Ectodermal cell (in vitro differentiated cells): ENCODE results near the gene PROM1.

Experiments
- H3K27ac ChIP-seq: 2 replicates; pipeline ENCODE4 v1.7.0; 2013; ENCODE audit warnings: mild to moderate bottlenecking, low read depth, low read length; ENCODE audit not compliant: insufficient read depth, poor library complexity, severe bottlenecking
- H3K27me3 ChIP-seq: 2 replicates; pipeline ENCODE4 v1.7.0; 2013; ENCODE audit warnings: mild to moderate bottlenecking, low read length; ENCODE audit not compliant: insufficient read depth, control insufficient read depth, poor library complexity, severe bottlenecking
- H3K36me3 ChIP-seq: one replicate; pipeline ENCODE4 v1.7.0; 2013; ENCODE audit warnings: low read length; ENCODE audit not compliant: control insufficient read depth, insufficient read depth
- H3K4me1 ChIP-seq: one replicate; pipeline ENCODE4 v1.7.0; 2013; ENCODE audit warnings: low read length; ENCODE audit not compliant: control insufficient read depth, insufficient read depth
- H3K4me3 ChIP-seq: 2 replicates; pipeline ENCODE4 v1.7.0; 2013; ENCODE audit warnings: low read depth, low read length, control low read depth; ENCODE audit not compliant: insufficient read depth
- H3K9me3 ChIP-seq: 2 replicates; pipeline ENCODE4 v1.7.0; 2013; ENCODE audit warnings: mild to moderate bottlenecking, low read length, moderate library complexity; ENCODE audit not compliant: control insufficient read depth
- WGBS, 2 experiments: methylation state at CpG; one replicate each; pipeline ENCODE4 v1.1.7; 2013; ENCODE audit warnings: missing lambda C conversion rate in 2 of 2; 5-methylcytosine and 5-hydroxymethylcytosine counted together

The PROM1 gene

GRCh38 chr4:16018841-16019240, 65.0 kb downstream of the PROM1 start:
- WGBS, 2 experiments: 94 to 96% methylated on average over 4 of the region's 4 CpGs

GRCh38 chr4:16018061-16018676, 65.7 kb downstream of the PROM1 start:
- Histone ChIP-seq H3K4me3 (no peak overlapping the region), H3K27me3 (no peaks in the 10 kb centered on the region), H3K9me3 (no peaks in the 10 kb centered on the region), H3K4me1 (no peaks in the 10 kb centered on the region), H3K36me3 (peaks cover 4% of the 10 kb centered on the region), H3K27ac (no peak overlapping the region)
- 93 to 99% methylated on average over 7 to 8 of the region's 8 CpGs for WGBS, 2 experiments

More at GRCh38 chr4:16018841-16019240, 65.0 kb downstream of the PROM1 start:
- Histone ChIP-seq H3K27ac (no peak overlapping the region), H3K4me3 (no peak overlapping the region), H3K9me3 (no peaks in the 10 kb centered on the region), H3K36me3 (peaks cover 4% of the 10 kb centered on the region), H3K27me3 (no peaks in the 10 kb centered on the region), H3K4me1 (no peaks in the 10 kb centered on the region)

- Histone ChIP-seq H3K27me3 (no peaks in the 10 kb centered on the region), H3K4me3 (no peak overlapping the region), H3K36me3 (peaks cover 4% of the 10 kb centered on the region), H3K9me3 (no peaks in the 10 kb centered on the region), H3K4me1 (no peaks in the 10 kb centered on the region), H3K27ac (no peak overlapping the region)
- 78 to 80% methylated on average over 1 of the region's 2 CpGs for WGBS, 2 experiments
Observed at GRCh38 chr4:16016536-16016935, 67.3 kb downstream of the PROM1 start.

GRCh38 chr4:16011173-16011572, 72.7 kb downstream of the PROM1 start:
- H3K4me1 ChIP-seq: no peaks in the 10 kb centered on the region
- 93 to 95% methylated on average over 6 of the region's 6 CpGs for WGBS, 2 experiments
- H3K36me3 ChIP-seq: no peaks in the 10 kb centered on the region
- no peaks in the 10 kb centered on the region for H3K27me3 ChIP-seq
- no peak overlapping the region for H3K4me3 ChIP-seq
- no peak overlapping the region for H3K27ac ChIP-seq
- no peaks in the 10 kb centered on the region for H3K9me3 ChIP-seq

DNA sequence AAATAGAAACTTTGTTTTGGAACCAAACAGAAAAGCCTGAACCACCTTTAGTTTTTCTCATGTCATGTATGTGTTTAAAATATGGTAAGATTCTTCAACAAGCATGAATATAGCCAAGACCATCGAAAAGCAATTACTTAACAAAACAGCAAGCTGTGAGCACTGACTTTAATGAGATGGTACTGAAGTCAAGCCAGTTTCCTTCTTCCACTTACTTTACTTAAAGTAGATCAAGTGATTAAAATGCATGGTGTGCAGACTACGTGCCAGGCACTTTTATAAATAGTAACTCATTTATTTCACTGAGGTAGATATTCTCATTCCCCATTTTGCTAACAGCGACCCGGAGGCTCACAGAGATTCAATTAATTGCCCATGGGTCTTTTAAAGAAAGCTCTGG, 74.7 kb downstream of the PROM1 start:
- Histone ChIP-seq H3K27ac (no peak overlapping the region), H3K4me1 (no peaks in the 10 kb centered on the region), H3K36me3 (no peaks in the 10 kb centered on the region), H3K9me3 (no peaks in the 10 kb centered on the region), H3K27me3 (no peaks in the 10 kb centered on the region), H3K4me3 (no peak overlapping the region)
- 92 to 94% methylated on average over 4 of the region's 4 CpGs for WGBS, 2 experiments

GRCh38 chr4:16007471-16008095, 76.2 kb downstream of the PROM1 start:
- Histone ChIP-seq H3K4me1 (no peaks in the 10 kb centered on the region), H3K4me3 (no peak overlapping the region), H3K27me3 (no peaks in the 10 kb centered on the region), H3K36me3 (no peaks in the 10 kb centered on the region), H3K27ac (no peak overlapping the region), H3K9me3 (no peaks in the 10 kb centered on the region)
- 81 to 84% methylated on average over 5 of the region's 5 CpGs for WGBS, 2 experiments

DNA sequence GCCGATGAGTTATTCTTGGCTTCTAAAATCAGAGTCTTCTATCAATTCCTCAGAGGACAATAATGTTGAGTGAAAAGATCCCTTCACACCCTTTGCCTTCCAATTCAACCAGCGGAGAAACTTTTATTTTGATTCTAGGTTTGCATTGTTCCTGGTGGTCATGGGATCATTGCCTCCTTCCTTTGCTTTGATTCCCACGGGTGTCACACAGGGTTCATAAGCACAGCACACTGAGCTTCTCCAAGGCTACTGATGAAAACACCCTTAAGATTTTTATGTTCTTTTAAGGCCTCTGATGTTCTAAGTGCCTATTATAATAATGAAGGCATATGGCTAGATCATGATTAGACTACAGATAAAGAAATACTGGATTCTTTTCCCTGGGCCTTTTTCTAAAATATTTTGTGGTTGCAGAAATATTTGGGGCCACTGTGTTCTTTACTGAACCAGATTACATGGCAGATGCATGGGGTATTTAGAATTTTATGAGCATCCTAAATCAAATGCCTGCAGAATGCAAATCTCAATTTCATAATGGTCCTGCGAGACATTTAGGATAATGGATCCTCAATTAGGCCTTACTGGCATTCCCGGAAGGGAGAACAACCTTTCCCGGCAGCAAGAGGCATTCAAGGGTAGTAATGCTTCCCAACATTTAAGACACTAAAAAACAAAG, 76.9 kb downstream of the PROM1 start:
- WGBS, 2 experiments: 94 to 97% methylated on average over 6 of the region's 6 CpGs
- no peak overlapping the region for H3K4me3 ChIP-seq
- H3K4me1 ChIP-seq: no peaks in the 10 kb centered on the region
- no peaks in the 10 kb centered on the region for H3K27me3 ChIP-seq
- no peaks in the 10 kb centered on the region for H3K9me3 ChIP-seq
- H3K27ac ChIP-seq: no peak overlapping the region
- H3K36me3 ChIP-seq: no peaks in the 10 kb centered on the region

- H3K4me3 ChIP-seq: no peak overlapping the region
- no peaks in the 10 kb centered on the region for H3K36me3 ChIP-seq
- no peaks in the 10 kb centered on the region for H3K27me3 ChIP-seq
- WGBS, 2 experiments: 84 to 89% methylated on average over 5 of the region's 5 CpGs
- H3K4me1 ChIP-seq: no peaks in the 10 kb centered on the region
- no peak overlapping the region for H3K27ac ChIP-seq
- no peaks in the 10 kb centered on the region for H3K9me3 ChIP-seq
Observed at GRCh38 chr4:16005676-16006075, 78.1 kb downstream of the PROM1 start.

DNA sequence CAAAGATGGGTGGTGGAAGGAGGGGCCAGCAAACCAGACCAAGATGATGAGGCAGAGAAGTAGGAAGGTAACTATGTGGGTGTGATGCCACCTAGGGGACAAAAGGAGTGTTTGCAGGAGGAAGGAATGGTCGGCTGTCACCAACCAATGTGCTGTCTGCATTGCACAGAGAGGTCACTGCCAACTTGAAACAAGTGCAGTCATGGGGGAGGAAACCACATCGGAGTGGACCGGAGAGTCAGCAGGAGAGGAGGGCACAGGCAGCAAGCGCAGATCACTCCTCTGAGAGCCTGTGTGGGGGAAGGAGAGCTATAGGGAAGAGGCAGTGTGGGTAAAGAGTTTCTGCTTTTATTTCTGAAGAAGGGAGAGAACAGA, 82.4 kb downstream of the PROM1 start:
- no peaks in the 10 kb centered on the region for H3K4me1 ChIP-seq
- H3K27ac ChIP-seq: no peak overlapping the region
- no peak overlapping the region for H3K4me3 ChIP-seq
- 13 to 18% methylated on average over 4 of the region's 4 CpGs for WGBS, 2 experiments
- H3K27me3 ChIP-seq: no peaks in the 10 kb centered on the region
- H3K36me3 ChIP-seq: no peaks in the 10 kb centered on the region
- H3K9me3 ChIP-seq: no peaks in the 10 kb centered on the region

GRCh38 chr4:16000708-16001483, 82.9 kb downstream of the PROM1 start:
- H3K9me3 ChIP-seq: no peaks in the 10 kb centered on the region
- H3K36me3 ChIP-seq: no peaks in the 10 kb centered on the region
- no peaks in the 10 kb centered on the region for H3K4me1 ChIP-seq
- H3K4me3 ChIP-seq: no peak overlapping the region
- no peak overlapping the region for H3K27ac ChIP-seq
- 92% methylated on average over 12 of the region's 12 CpGs for WGBS, 2 experiments
- no peaks in the 10 kb centered on the region for H3K27me3 ChIP-seq
